NB4 (cell line): ENCODE measurements around the gene SRXN1.

Experiments
- CTCF ChIP-seq: IDR thresholded peaks from one replicate; pipeline ENCODE4 v1.5.1; 2012; ENCODE audit warnings: low read depth, low read length
- MYC ChIP-seq: IDR thresholded peaks from 2 replicates; pipeline ENCODE4 v1.6.1; 2011; ENCODE audit warnings: low read depth, low read length
- POLR2A ChIP-seq: IDR thresholded peaks from 2 replicates; pipeline ENCODE4 v1.6.1; 2011; ENCODE audit warnings: mild to moderate bottlenecking; ENCODE audit not compliant: insufficient read length; ENCODE audit errors: extremely low read depth

- TF ChIP-seq CTCF (no peak), POLR2A (no peak), MYC (no peak)
Observed at GRCh38 chr20:600736-601135, 52.3 kb downstream of the SRXN1 start.
